HUES64 (cell line): ENCODE measurements around the gene AARS2.

Experiments
- H3K27ac ChIP-seq: 2 replicates; pipeline ENCODE4 v1.7.0; 2013; ENCODE audit warnings: low read depth, low read length, inconsistent platforms
- H3K27me3 ChIP-seq: 2 replicates; pipeline ENCODE4 v1.6.1; 2013; ENCODE audit warnings: mild to moderate bottlenecking, low read length; ENCODE audit not compliant: insufficient read depth
- H3K36me3 ChIP-seq: 2 replicates; pipeline ENCODE4 v1.6.1; 2013; ENCODE audit warnings: mild to moderate bottlenecking, low read length; ENCODE audit not compliant: insufficient read depth
- H3K4me1 ChIP-seq: 2 replicates; pipeline ENCODE4 v1.6.1; 2013; ENCODE audit warnings: mild to moderate bottlenecking, low read length, moderate library complexity; ENCODE audit not compliant: insufficient read depth
- H3K4me3 ChIP-seq: 2 replicates; pipeline ENCODE4 v1.5.1; 2013; ENCODE audit warnings: mild to moderate bottlenecking, low read length, moderate library complexity
- H3K9ac ChIP-seq: 2 replicates; pipeline ENCODE4 v1.6.1; 2013; ENCODE audit warnings: mild to moderate bottlenecking, low read depth, low read length
- H3K9me3 ChIP-seq: 2 replicates; pipeline ENCODE4 v1.6.1; 2013; ENCODE audit warnings: low read depth, low read length; ENCODE audit not compliant: insufficient read depth
- WGBS: fragments of 150-250, 120-280 bp; methylation state at CpG from one replicate; pipeline ENCODE4 v1.1.7; 2013; ENCODE audit warnings: missing lambda C conversion rate; 5-methylcytosine and 5-hydroxymethylcytosine counted together

The AARS2 gene

DNA sequence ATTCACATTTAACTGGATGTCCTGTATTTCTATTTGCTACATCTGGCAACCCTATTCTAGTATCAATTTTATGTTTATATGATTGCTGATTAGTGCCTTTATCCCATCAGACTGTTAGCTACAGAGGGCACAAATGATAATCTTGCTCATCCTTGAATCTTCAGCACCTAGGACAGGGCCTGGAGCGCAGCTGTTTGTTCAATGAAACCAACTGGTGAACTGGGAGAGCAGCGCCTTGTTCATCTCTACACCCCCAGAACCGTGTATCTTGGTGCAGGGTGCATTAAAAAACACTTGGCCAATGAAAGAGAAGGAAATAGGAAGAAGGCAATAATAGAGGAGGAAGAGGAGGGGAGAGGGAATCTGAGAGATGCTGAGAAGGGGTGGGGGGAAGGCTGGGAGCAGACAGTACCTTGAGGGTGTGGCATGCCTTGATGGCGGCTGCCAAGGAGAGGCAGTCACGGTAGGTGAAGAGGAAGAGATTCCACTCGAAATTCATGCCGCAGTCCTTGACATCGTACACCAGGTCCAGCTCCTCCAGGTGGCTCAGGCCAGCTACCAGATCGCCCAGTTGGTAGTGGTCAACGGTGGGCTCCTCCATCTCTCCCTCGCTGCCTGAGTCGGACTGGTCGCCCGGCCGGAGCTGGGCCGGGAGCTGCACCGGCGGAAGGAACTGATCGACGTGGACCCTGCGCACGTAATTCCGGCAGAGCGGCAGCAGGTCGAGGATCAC lies 27.4 kb downstream of the AARS2 start:
- Histone ChIP-seq H3K4me1 (no peaks in the 10 kb centered on the region), H3K9ac (no peak overlapping the region)
- WGBS, result 73% methylated on average over 25 of the region's 25 CpGs

DNA sequence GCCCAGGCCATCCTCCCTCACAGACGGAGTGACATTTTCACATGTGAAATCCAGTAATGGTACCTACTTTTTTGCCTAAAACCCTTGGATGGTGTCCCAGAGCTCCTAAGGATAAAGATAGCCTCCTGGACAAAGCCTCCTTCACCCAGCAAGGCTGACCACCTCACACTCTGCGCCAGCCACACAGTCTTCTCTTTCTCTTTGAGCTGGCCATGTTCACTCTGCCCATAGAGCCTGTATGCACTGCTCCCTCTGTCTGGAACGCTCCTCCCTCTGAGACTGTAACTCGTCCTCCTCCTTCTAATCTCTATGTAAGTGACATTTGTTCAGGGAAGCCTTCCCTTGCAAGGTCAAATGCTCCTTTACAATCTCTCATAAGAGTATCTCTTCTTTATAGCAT lies 28.3 kb downstream of the AARS2 start:
- Histone ChIP-seq H3K27me3 (peaks cover 52% of the 10 kb centered on the region), H3K9me3 (no peaks in the 10 kb centered on the region), H3K4me1 (no peaks in the 10 kb centered on the region), H3K9ac (no peak overlapping the region), H3K36me3 (no peaks in the 10 kb centered on the region), H3K27ac (no peak overlapping the region), H3K4me3 (no peak overlapping the region)
- 49% methylated on average over 4 of the region's 4 CpGs for WGBS

More for the DNA sequence above, 27.4 kb downstream of the AARS2 start:
- no peaks in the 10 kb centered on the region for H3K36me3 ChIP-seq
- H3K27me3 ChIP-seq, result peaks cover 51% of the 10 kb centered on the region
- no peak overlapping the region for H3K27ac ChIP-seq
- H3K4me3 ChIP-seq, result no peak overlapping the region
- H3K9me3 ChIP-seq, result no peaks in the 10 kb centered on the region

GRCh38 chr6:44284121-44284520 lies 29.0 kb downstream of the AARS2 start:
- no peaks in the 10 kb centered on the region for H3K4me1 ChIP-seq
- 55% methylated on average over 2 of the region's 2 CpGs for WGBS
- H3K9ac ChIP-seq, result no peak overlapping the region
- H3K36me3 ChIP-seq, result no peaks in the 10 kb centered on the region
- no peak overlapping the region for H3K27ac ChIP-seq
- H3K27me3 ChIP-seq, result peaks cover 50% of the 10 kb centered on the region
- H3K4me3 ChIP-seq, result no peak overlapping the region
- no peaks in the 10 kb centered on the region for H3K9me3 ChIP-seq

DNA sequence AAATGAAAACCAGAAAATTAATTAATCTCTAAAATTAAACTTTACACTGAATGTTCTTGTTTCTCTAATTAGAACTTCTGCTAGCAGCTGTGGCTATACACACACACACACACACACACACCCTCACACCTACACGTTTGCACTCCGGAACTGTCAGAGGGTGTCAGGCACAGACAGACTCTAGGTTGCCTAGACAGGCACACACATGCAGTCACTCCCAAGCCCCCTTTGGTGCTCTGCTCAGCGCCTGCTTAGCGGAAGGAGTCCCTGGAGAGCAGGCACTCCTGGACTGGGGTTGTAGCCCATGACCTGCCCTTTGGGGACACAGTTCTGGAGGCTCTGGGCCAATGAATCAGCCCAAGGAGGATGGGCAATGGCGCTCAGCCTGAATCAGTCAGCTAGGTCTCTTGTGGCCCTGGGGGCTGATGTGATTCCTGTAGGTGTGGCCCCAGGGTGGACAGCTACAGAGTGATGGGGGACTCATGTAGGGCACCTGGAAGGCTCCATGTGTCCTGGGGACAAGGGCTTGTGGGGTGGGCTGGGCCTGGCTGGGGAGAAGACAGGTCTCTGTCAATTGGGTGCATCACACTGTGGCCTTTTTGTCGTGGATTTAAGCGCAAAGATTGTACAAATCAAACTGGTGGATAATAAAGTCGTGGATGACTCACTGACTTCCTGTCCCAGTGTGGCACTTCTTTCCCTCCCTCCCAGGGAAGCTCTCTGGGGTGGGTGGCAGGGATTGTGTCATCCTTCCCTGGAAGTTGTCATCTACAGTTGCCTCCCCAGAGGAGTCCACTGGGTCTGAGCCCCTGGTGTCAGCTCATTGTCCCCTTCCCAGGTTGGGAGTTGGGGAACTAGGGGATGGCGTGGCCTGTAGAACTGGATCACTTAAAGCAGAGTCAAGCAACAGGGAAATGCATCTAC lies 34.1 kb downstream of the AARS2 start:
- no peaks in the 10 kb centered on the region for H3K9me3 ChIP-seq
- no peaks in the 10 kb centered on the region for H3K4me1 ChIP-seq
- H3K4me3 ChIP-seq, result no peak overlapping the region
- no peak overlapping the region for H3K27ac ChIP-seq
- no peak overlapping the region for H3K9ac ChIP-seq
- WGBS, result 69% methylated on average over 9 of the region's 9 CpGs
- peaks cover 57% of the 10 kb centered on the region for H3K27me3 ChIP-seq
- no peaks in the 10 kb centered on the region for H3K36me3 ChIP-seq

GRCh38 chr6:44278315-44278714 lies 34.8 kb downstream of the AARS2 start:
- Histone ChIP-seq H3K4me3 (no peak overlapping the region), H3K9ac (no peak overlapping the region), H3K27me3 (peaks cover 51% of the 10 kb centered on the region), H3K36me3 (no peaks in the 10 kb centered on the region), H3K4me1 (no peaks in the 10 kb centered on the region), H3K27ac (no peak overlapping the region), H3K9me3 (no peaks in the 10 kb centered on the region)
- 62% methylated on average over 2 of the region's 3 CpGs for WGBS

- WGBS, result 85% methylated on average over 7 of the region's 7 CpGs
- H3K27me3 ChIP-seq, result peaks cover 53% of the 10 kb centered on the region
- no peaks in the 10 kb centered on the region for H3K4me1 ChIP-seq
- no peaks in the 10 kb centered on the region for H3K36me3 ChIP-seq
- no peak overlapping the region for H3K4me3 ChIP-seq
- no peak overlapping the region for H3K27ac ChIP-seq
- H3K9me3 ChIP-seq, result no peaks in the 10 kb centered on the region
- H3K9ac ChIP-seq, result no peak overlapping the region
These were observed 35.4 kb downstream of the AARS2 start for GRCh38 chr6:44277763-44278162.

DNA sequence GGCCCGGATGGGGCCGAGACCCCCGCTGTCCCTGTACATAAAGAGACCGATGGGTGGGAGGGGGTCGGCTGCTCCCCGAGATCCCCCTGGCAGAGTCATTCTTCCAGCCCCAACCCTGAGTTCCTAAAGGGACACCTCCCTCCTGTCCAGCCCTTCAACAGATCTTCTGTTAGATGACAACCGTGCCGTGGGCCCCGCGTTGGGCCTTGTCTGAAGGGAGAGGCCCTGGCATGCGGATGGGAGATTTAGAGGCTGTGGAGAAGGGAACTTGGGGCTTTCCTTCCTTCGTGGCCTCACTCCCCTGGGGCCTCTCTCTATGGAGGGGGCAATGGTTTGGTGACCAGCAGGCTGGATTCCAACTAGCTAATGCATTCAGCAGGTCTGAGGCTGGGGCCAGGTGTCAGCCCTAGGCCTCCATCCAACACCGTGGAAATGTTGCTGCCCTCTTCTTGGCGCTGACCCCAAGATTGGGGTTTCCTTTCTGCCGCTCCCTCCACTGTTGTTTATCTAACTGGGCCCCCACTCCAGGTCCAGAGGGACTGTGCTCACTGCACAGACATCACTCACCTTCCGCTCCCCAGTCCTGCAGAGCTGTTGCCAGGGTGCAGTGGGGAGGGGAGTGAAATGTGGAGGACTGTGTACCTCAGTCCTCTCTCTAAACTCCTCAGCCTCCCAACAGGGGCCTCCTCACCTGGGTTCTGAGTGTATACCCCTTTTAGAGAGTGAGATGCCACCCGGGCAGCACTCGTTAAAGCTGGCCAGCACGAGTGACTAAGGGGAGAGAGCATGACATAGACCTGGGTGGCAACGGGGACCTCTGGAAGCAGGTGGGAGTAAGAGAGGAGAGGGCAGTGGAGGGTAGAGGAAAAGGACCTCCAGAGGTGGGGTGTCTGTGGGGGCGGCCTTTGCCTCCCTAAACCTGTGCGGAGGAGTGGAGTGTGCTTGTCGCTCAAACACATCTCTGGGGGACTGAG lies 36.2 kb downstream of the AARS2 start:
- H3K27ac ChIP-seq, result no peak overlapping the region
- no peak overlapping the region for H3K4me3 ChIP-seq
- H3K4me1 ChIP-seq, result no peaks in the 10 kb centered on the region
- H3K9me3 ChIP-seq, result no peaks in the 10 kb centered on the region
- WGBS, result 85% methylated on average over 23 of the region's 23 CpGs
- no peak overlapping the region for H3K9ac ChIP-seq
- no peaks in the 10 kb centered on the region for H3K36me3 ChIP-seq
- H3K27me3 ChIP-seq, result peaks cover 56% of the 10 kb centered on the region

DNA sequence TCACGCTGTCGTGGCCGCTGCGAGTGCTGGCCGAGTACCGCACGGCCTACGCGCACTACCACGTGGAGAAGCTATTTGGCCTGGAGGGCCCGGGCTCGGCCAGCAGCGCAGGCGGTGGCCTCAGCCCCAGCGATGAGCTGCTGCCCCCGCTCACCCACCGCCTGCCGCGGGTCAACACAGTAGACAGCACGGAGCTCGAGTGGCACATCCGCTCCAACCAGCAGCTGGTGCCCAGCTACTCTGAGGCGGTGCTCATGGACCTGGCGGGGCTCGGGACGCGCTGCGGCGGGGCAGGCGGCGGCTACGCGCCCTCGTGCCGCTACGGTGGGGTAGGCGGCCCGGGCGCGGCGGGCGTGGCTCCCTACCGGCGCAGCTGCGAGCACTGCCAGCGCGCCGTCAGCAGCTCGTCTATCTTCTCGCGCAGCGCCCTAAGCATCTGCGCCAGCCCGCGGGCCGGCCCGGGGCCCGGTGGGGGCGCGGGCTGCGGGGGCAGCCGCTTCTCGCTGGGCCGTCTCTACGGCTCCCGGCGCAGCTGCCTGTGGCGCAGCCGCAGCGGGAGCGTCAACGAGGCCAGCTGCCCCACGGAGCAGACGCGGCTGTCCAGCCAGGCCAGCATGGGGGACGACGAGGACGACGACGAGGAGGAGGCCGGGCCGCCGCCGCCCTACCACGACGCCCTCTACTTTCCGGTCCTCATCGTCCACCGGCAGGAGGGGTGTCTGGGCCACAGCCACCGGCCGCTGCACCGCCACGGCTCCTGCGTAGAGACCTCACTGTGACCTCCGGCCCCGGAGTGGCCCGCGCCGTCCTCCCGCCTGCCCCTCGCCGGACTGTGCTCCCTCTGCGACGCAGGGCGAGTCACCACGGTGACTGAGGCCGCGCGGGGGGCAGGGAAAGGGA lies 37.1 kb downstream of the AARS2 start:
- no peak overlapping the region for H3K9ac ChIP-seq
- H3K36me3 ChIP-seq, result no peaks in the 10 kb centered on the region
- 14% methylated on average over 109 of the region's 109 CpGs for WGBS
- peak overlapping the region; percentile 36 for H3K4me3 ChIP-seq
- peaks cover 5% of the 10 kb centered on the region for H3K4me1 ChIP-seq
- H3K27me3 ChIP-seq, result peaks cover 61% of the 10 kb centered on the region
- no peak overlapping the region for H3K27ac ChIP-seq
- no peaks in the 10 kb centered on the region for H3K9me3 ChIP-seq

DNA sequence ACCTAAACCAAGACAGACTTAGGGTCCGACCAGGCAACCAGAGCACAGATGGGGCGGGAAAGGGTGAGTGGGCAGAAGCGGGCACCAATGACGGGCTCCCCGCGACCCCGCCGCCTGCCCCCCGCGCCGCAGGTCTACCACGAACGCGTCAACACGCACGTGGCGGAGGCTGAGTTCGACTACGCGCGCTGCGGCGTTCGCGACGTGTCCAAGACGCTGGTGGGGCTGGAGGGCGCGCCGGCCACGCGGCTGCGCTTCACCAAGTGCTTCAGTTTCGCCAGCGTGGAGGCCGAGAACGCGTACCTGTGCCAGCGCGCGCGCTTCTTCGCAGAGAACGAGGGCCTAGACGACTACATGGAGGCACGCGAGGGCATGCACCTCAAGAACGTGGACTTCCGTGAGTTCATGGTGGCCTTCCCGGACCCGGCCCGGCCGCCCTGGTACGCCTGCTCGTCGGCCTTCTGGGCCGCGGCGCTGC lies 37.8 kb downstream of the AARS2 start:
- H3K9ac ChIP-seq, result no peak overlapping the region
- H3K36me3 ChIP-seq, result no peaks in the 10 kb centered on the region
- peaks cover 5% of the 10 kb centered on the region for H3K4me1 ChIP-seq
- H3K9me3 ChIP-seq, result no peaks in the 10 kb centered on the region
- WGBS, result 89% methylated on average over 59 of the region's 59 CpGs
- H3K27me3 ChIP-seq, result peaks cover 61% of the 10 kb centered on the region
- H3K27ac ChIP-seq, result no peak overlapping the region
- no peak overlapping the region for H3K4me3 ChIP-seq

- Histone ChIP-seq H3K27ac (no peak overlapping the region), H3K9ac (no peak overlapping the region), H3K36me3 (no peaks in the 10 kb centered on the region), H3K9me3 (no peaks in the 10 kb centered on the region), H3K4me1 (peaks cover 9% of the 10 kb centered on the region), H3K4me3 (no peak overlapping the region), H3K27me3 (peaks cover 72% of the 10 kb centered on the region)
- WGBS, result 85% methylated on average over 1 of the region's 1 CpG
These were observed 39.5 kb downstream of the AARS2 start for GRCh38 chr6:44273617-44274016.
